ENCODE data around the gene TFR2.

The TFR2 gene

GRCh38 chr7:100676501-100677306 lies 35.4 kb upstream of the TFR2 start:
- intact Hi-C loops (cut with DNase I; ENCODE audit: low total_unique reads), result loop anchor here (5.0 to 10.0 kb wide), 2 partner anchors 89 to 202 kb away; partner anchors contain the start of genes FBXO24, LRCH4 and TSC22D4
- no peak for TF ChIP-seq CTCF (IDR thresholded peaks at IDR 0.05)
- no peak for DNase-seq
- Histone ChIP-seq H3K9me3 (no peaks in the 10 kb centered on the region), H3K4me1 (peaks cover 0 to 36% (median 14%) of the 10 kb centered on the region in 4 donors), H3K27ac (peak overlapping the region; percentile 99 to 100), H3K36me3 (peaks cover 33 to 53% (median 47%) of the 10 kb centered on the region in 3 donors), H3K27me3 (no peaks in the 10 kb centered on the region), H3K4me3 (peak overlapping the region; percentile 98 to 99)

GRCh38 chr7:100675581-100676350 lies 34.4 kb upstream of the TFR2 start:
- peaks cover 29 to 44% (median 40%) of the 10 kb centered on the region in 3 donors for H3K36me3 ChIP-seq
- peak; percentile 84 to 91 for DNase-seq
- intact Hi-C loops (cut with DNase I; ENCODE audit: low total_unique reads), result loop anchor here (5.0 to 10.0 kb wide), 2 partner anchors 88 to 201 kb away; partner anchors contain the start of genes FBXO24, LRCH4 and TSC22D4
- peak overlapping the region; percentile 98 to 99 for H3K4me3 ChIP-seq
- peak overlapping the region; percentile 99 to 100 for H3K27ac ChIP-seq
- H3K9me3 ChIP-seq, result no peaks in the 10 kb centered on the region
- TF ChIP-seq CTCF (IDR thresholded peaks at IDR 0.05), result no peak
- H3K4me1 ChIP-seq, result peaks cover 0 to 36% (median 14%) of the 10 kb centered on the region in 4 donors
- no peaks in the 10 kb centered on the region for H3K27me3 ChIP-seq

- Histone ChIP-seq H3K27ac (peak overlapping the region; percentile 99 to 100), H3K36me3 (peaks cover 29 to 37% (median 35%) of the 10 kb centered on the region in 3 donors), H3K4me1 (peaks cover 0 to 36% (median 14%) of the 10 kb centered on the region in 4 donors), H3K9me3 (no peaks in the 10 kb centered on the region), H3K27me3 (no peaks in the 10 kb centered on the region), H3K4me3 (peak overlapping the region; percentile 98 to 99)
- TF ChIP-seq CTCF (IDR thresholded peaks at IDR 0.05), result no peak
- DNase-seq, result no peak
- intact Hi-C loops (cut with DNase I; ENCODE audit: low total_unique reads), result loop anchor here (5.0 to 10.0 kb wide), 2 partner anchors 88 to 200 kb away; partner anchors contain the start of genes FBXO24, LRCH4 and TSC22D4
Measured at GRCh38 chr7:100675105-100675451, 33.7 kb upstream of the TFR2 start.

GRCh38 chr7:100674411-100675104 lies 33.2 kb upstream of the TFR2 start:
- no peaks in the 10 kb centered on the region for H3K9me3 ChIP-seq
- intact Hi-C loops (cut with DNase I; ENCODE audit: low total_unique reads), result loop anchor here (5.0 to 10.0 kb wide), 2 partner anchors 87 to 200 kb away; partner anchors contain the start of genes FBXO24, LRCH4 and TSC22D4
- peaks cover 29 to 34% (median 33%) of the 10 kb centered on the region in 3 donors for H3K36me3 ChIP-seq
- DNase-seq, result peak in 1 of 2 donors; percentile 76
- peak overlapping the region; percentile 99 to 100 for H3K27ac ChIP-seq
- H3K27me3 ChIP-seq, result no peaks in the 10 kb centered on the region
- H3K4me3 ChIP-seq, result peak overlapping the region; percentile 98 to 99
- no peak for TF ChIP-seq CTCF (IDR thresholded peaks at IDR 0.05)
- peaks cover 0 to 31% (median 12%) of the 10 kb centered on the region in 4 donors for H3K4me1 ChIP-seq

GRCh38 chr7:100673942-100674410 lies 32.6 kb upstream of the TFR2 start:
- H3K9me3 ChIP-seq, result no peaks in the 10 kb centered on the region
- H3K4me3 ChIP-seq, result peak overlapping the region; percentile 98 to 99
- intact Hi-C loops (cut with DNase I; ENCODE audit: low total_unique reads), result loop anchor here (10.0 kb wide), 1 partner anchor 199 kb away; the partner anchor contains the start of gene TSC22D4
- peaks cover 25 to 28% (median 27%) of the 10 kb centered on the region in 3 donors for H3K36me3 ChIP-seq
- DNase-seq, result peak; percentile 72 to 81
- H3K27me3 ChIP-seq, result no peaks in the 10 kb centered on the region
- H3K27ac ChIP-seq, result peak overlapping the region; percentile 99 to 100
- H3K4me1 ChIP-seq, result peaks cover 0 to 27% (median 11%) of the 10 kb centered on the region in 4 donors
- TF ChIP-seq CTCF (IDR thresholded peaks at IDR 0.05), result no peak
